NCI-H1105 (cell line): ENCODE data around the gene APOM.

Source experiments
- DNase-seq: peaks from one replicate; lab custom pipeline; 2025; lab: John Stamatoyannopoulos, UW

Gene APOM

DNA sequence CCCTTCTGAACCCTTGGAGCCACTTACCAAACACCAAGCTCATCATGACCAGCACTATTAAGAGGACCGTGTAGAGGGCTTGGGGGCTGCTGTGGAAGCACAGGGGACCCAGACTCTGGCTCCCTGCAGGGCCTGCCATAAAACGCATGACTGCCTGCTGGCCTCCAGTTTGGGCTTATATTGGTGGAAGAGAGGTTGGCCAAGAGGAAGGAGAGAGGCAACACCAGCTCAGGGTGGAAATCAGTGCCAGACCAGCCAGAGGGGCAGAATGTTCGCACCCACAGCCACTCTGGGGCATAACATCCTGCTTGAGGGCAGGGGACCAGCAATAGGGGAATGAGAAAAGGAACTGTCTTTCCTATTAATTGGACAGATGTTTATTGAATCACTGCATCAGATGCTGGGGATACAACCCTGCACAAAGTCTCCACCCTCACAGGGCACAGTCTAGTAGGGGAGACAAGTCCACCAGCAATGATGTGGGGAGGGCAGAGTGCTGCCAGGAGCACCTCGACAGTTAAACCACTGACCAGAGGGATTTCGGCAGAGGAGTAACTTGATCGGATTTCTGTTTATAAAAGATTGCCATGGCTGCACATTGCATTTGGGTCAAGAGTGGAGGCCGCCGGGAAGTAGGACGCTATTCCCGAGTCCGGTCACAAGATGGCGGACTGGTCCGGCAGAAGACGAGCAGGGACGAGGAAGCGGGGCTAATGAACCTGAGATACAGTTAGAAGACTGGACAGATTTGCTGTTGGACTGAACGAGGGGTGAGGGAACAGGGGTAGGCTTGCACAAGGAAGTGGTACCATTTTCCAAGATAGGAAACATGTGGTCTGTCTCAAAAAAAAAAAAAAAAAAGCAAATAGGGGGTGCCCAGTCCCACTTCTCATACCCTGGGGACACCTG lies 24.8 kb downstream of the APOM start, which contains the start of gene LY6G5C:
Gene LY6G5C, minus strand, starts transcription at position 842 of the 909 bp plus-strand sequence. Its CDS starts 694 bp downstream, at position 148.
- DNase-seq, result peak; percentile 64

- no peak for DNase-seq
Observed at GRCh38 chr6:31681135-31681671, 25.5 kb downstream of the APOM start.

GRCh38 chr6:31683591-31683990 lies 27.9 kb downstream of the APOM start:
- DNase-seq, result no peak

GRCh38 chr6:31686483-31686882 lies 30.8 kb downstream of the APOM start:
- no peak for DNase-seq

DNA sequence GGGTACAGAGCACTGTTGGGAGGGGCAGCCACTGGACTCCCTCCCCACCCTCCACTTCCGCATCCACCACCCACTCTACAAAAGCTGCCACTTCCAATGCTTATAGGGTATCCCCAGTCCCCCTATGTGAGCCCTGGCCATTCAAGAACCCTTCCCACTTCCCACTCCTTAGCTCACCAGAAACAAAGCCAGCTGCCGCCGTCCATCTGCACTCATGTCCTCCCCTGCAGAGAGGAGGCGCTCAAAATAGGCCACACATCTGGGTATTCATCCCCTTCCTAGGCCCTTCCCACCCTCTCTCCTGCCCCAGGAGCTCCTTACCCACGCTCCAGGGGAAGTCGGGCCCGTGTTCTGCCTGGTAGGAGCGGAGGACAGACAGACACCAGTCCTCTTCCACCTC lies 31.6 kb downstream of the APOM start:
- DNase-seq, result no peak

DNA sequence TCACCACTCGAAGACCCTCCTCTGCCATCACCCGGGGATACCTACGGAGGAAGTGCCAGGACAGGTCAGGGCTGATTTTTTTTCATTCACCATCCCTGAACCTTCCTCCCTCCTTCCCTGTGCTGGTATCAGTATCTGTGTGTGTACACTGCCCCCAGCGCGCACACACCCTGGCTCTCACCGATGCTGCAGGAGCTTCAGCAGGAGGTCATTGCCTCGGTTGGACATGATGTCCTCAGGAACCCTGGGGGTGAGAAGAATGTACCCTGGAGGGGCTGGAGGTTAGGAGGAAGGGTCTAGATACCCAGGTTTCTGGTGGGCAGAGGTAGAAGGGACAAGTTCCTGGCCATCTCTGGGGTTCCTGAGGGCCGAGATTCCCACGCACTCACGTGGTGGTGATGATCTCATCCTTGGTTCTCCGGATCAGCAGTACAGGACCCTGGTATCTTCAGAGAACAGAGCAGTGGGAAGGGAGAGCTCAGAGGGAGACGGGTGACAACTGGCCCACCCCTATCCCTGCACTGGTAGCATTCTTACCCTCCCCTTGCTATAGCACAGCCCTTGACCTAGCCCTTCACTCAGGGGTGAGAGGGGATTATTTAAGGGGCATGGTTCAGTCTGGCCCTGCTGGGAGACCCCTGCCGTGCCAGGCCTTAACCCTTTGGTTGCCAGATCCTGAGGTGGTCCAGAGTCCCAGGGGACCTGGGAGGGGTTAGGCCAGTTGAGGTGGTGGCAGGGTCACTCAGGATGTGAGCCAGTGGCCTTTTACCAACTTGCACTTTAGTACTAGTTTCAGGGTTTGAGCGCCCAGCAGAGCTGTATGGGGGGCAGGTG lies 32.4 kb downstream of the APOM start:
- no peak for DNase-seq

DNA sequence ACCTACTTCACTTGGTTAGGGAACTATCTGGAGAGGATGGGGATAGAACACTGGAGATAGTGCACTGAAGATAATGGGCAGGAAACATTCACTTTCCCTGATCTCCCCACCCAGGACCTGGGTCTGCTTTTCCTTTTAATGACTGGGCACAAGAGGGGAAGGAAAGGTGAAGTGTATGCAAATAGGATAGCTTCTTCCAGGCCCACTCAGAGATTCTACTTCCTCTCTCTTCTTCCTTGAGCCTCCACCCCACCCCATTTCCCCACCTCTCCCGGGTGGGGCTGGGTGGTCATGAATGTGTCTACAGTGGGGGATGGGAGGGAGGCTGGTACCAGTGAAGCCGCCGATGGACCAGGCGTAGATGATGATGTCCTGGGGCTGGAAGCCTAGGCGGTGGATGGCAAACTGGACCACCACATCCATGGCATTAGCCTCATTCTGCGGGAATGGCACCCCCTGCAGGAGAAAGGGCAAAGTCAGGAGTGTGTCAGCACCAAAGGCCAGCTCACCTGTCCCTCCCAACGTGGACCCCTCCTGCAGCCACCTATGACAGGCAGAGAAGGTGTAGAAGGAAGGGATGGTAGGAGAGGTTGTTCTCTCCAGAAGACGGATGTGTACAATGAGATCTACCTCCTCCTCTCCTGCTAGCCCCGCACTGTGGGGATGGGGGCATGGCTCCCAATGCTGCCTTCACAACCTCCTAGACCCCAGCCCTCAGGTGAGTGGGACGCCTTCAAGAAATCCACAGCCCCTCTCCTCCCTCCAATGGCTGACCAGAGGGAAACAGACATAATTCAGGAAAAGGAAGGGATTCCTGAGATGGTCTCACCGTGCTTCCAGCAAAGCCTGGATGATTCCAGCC lies 33.8 kb downstream of the APOM start:
- DNase-seq, result no peak

DNA sequence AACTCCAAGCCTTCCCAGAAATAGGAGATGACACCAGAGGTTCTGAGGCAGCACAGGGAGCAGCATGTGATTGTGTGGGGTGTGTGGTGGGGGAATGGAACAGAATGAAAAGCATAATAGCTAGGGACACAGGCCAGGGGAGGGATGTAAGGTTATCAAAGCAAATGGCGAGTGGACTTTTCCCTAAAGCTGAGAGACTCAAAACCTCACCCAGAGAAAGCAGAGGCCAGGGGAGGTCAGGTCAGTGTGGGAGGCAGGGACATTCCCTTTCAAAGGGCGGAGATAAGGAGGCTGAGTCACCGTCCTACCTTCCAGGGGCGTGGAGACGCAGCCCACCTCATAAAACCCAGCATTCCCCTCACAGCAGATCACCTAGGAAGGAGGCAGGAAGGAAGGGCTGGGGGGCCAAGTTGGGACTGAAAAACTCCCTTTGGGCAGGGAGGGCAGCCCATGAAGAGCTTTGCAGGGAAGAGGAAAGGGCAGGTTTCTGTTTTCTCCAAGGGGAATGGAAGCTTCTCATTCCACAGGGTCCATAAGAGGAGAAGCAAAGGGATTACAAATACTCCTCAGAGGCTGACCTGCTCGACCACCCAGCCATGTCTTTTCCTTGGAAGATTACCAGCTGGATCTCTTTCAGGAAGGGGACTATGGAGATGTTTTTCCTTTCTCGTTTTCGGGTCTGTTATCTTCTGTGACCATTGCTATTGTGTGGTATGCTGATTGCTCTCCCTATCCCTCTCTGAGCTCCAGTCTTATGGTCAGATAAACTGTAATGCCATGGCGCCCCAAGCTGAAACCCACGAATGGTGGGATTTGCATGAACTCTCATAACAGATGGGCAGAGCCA lies 34.8 kb downstream of the APOM start:
- DNase-seq, result no peak

DNA sequence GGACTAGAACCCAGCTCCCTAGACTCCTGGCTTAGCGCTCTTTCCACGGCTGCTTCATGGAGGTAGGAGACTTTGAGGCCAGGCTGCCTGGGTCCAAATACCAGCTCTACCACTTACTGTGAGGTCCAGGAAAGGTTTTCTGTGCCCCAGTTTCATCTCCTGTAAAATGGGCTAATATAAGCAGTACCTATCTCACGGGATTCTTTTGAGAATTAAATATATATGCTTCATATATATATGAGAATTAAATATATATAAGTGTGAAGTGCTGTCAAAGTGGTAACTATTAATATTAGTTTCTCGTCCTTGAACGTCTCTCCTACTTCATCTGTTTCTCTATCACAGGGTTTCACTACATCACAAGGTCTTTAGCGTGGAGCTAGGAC lies 35.4 kb downstream of the APOM start:
- no peak for DNase-seq

GRCh38 chr6:31691564-31692108 lies 35.9 kb downstream of the APOM start:
- no peak for DNase-seq

- DNase-seq, result no peak
Observed at GRCh38 chr6:31692353-31692752, 36.7 kb downstream of the APOM start.

GRCh38 chr6:31692886-31693285 lies 37.2 kb downstream of the APOM start:
- DNase-seq, result no peak

- DNase-seq, result no peak
Observed at GRCh38 chr6:31693535-31693934, 37.8 kb downstream of the APOM start.

- no peak for DNase-seq
Observed at GRCh38 chr6:31697555-31697954, 41.9 kb downstream of the APOM start.

DNA sequence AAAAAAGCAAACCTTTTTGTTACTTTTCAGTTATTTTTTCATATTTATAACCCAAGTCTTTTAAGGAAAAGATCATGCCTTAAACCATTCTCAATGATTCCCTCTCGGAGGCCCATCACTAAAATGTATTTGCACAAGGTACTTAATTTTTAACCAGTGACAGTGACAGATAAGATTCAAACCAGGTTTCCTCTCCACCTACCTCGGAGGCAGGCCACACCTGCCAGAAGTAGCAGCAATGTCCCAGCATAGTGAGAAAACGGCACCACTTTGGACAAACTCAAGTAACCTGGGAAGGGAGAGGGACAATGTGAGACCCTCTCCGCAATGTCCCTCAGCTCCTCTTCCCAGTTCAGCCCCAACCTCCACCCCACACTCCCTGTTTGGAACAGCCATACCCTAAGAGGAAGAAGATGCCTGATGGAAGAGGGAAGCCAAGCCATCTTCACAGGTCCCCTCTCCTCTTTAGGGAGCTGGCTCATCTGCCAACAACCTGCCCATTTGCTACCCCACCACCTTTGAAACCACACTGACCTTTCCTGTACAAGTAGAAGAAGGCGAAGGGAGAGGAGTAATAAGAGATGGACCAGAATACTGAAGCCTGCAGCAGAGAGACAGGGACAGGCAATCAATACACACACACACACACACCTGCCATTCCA lies 45.2 kb downstream of the APOM start:
- DNase-seq, result no peak

DNA sequence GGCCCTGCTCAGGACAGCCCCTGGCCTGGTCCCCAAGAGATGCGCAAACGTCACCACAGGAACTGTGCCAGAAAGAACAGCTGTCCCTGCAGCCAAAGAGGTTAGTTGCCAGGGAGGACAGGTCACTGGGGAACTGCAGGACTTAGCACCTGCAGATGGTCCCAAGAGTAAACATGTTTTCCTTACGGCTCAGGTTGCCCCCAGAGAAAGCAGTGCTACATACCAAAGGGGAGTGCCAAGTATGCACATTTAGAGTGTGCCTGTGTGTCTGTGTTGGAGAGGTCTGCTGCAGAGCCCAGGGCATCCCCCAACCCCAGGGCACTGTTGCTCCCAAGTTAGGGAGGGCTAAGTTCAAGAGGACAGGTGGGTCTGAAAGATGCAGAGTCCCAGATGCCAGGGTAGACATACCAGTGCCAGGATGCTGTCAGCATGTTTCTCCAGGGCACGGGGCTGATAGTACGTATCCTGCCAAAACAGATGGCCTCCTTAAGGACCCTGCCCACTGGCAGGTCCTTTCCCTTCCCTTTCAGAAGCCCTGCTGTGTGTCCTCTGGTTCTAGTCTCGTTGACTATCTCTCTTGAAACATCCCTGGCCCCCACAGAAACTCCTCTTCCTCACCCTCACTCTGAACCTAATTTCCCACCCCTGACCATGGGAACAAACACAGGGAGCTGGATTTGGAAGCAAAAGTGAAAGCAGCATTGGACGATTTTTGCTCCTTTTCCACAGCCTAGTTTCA lies 46.1 kb downstream of the APOM start:
- DNase-seq, result peak; percentile 22

GRCh38 chr6:31702405-31702818 lies 46.7 kb downstream of the APOM start:
- no peak for DNase-seq

- DNase-seq, result peak; percentile 97
Observed at GRCh38 chr6:31702819-31703716, 47.4 kb downstream of the APOM start, which contains the start of gene ABHD16A. TSS of gene ABHD16A (minus strand) at chr6:31703324. CDS start at chr6:31703281, 43 bp downstream.
